GM19193 (cell line): ENCODE measurements around the gene RBL2.

Experiments used
- POLR2A ChIP-seq: IDR thresholded peaks from 4 replicates; pipeline ENCODE4 v1.6.1; 2011; ENCODE audit not compliant: insufficient read depth, insufficient read length; ENCODE audit errors: extremely low read depth

The RBL2 gene

GRCh38 chr16:53511084-53511402, 76.8 kb downstream of the RBL2 start:
- no peak for TF ChIP-seq POLR2A

GRCh38 chr16:53511403-53512280, 77.4 kb downstream of the RBL2 start:
- TF ChIP-seq POLR2A, result no peak

GRCh38 chr16:53515259-53515658, 81.0 kb downstream of the RBL2 start:
- TF ChIP-seq POLR2A, result no peak

GRCh38 chr16:53515811-53516210, 81.5 kb downstream of the RBL2 start:
- no peak for TF ChIP-seq POLR2A

GRCh38 chr16:53517851-53518250, 83.6 kb downstream of the RBL2 start:
- no peak for TF ChIP-seq POLR2A

GRCh38 chr16:53518550-53519416, 84.5 kb downstream of the RBL2 start:
- TF ChIP-seq POLR2A, result peak; percentile 38

- no peak for TF ChIP-seq POLR2A
These were observed 85.3 kb downstream of the RBL2 start for GRCh38 chr16:53519417-53520091.

GRCh38 chr16:53523126-53523804, 89.0 kb downstream of the RBL2 start:
- no peak for TF ChIP-seq POLR2A

- TF ChIP-seq POLR2A, result no peak
These were observed 89.8 kb downstream of the RBL2 start for GRCh38 chr16:53523971-53524548.

- no peak for TF ChIP-seq POLR2A
These were observed 94.5 kb downstream of the RBL2 start for GRCh38 chr16:53528797-53529196.

- TF ChIP-seq POLR2A, result no peak
These were observed 95.2 kb downstream of the RBL2 start for GRCh38 chr16:53529513-53529912.

GRCh38 chr16:53530046-53530445, 95.8 kb downstream of the RBL2 start:
- TF ChIP-seq POLR2A, result no peak

GRCh38 chr16:53530741-53531140, 96.5 kb downstream of the RBL2 start:
- TF ChIP-seq POLR2A, result no peak

- no peak for TF ChIP-seq POLR2A
These were observed 99.9 kb downstream of the RBL2 start for GRCh38 chr16:53534206-53534605.

- no peak for TF ChIP-seq POLR2A
These were observed 103.4 kb downstream of the RBL2 start for GRCh38 chr16:53537626-53538025.
